ENCODE measurements around the gene USP20.

USP20 gene

DNA sequence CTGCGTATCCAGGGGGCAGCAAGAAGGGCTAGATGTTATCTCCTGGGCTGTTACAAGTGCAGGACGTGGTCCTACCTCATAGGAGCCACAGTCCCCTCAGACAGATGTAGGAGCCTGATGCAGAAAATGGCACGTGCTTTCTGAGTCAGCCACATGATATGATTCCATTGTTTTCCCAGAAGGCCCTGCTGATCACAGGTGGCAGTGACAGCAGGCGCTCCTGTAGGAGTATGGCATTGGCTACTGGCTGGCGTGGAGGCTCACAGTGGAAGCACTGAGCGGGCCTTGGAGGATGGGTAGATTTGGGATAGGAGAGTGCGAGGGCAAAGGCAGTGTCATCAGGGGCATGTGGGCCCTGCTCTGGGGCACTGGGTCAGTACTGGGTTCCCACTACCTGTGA is 21.9 kb downstream of the USP20 start:
- no peak for DNase-seq

DNA sequence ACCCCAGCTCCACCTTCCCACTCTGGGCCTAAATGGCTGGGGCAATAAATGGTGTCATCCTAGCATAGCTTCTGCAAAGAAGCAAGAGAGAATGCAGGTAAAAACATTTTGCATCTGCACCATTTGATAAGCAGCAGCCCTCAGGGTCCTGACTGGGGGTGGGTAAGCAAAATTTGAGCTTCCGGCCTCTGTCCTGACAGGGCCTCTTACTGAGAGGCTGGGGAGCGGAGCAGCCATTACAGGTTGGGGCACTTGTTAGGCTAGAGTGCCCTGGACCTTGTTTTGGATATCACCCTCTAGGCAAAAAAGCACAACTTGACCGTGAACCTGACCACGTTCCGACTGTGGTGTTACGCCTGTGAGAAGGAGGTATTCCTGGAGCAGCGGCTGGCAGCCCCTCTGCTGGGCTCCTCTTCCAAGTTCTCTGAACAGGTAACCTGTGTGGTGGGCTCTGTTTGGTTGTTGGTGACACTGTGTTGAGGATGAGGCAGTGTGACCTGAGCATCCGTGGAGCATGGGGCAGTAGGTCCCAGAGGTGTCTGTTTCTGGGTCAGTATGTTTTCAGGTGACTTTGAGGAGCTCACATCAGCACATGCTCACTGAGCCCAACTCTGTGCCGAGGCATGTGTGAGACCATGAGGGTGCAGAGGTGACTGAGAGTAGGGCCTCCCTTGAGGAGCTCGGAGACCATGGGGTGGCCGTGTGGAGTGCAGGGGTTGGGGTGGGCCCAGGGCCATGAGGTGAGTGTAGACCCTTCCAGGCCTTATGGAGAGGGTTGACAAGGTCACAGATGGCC is 23.1 kb downstream of the USP20 start:
- DNase-seq = no peak

DNA sequence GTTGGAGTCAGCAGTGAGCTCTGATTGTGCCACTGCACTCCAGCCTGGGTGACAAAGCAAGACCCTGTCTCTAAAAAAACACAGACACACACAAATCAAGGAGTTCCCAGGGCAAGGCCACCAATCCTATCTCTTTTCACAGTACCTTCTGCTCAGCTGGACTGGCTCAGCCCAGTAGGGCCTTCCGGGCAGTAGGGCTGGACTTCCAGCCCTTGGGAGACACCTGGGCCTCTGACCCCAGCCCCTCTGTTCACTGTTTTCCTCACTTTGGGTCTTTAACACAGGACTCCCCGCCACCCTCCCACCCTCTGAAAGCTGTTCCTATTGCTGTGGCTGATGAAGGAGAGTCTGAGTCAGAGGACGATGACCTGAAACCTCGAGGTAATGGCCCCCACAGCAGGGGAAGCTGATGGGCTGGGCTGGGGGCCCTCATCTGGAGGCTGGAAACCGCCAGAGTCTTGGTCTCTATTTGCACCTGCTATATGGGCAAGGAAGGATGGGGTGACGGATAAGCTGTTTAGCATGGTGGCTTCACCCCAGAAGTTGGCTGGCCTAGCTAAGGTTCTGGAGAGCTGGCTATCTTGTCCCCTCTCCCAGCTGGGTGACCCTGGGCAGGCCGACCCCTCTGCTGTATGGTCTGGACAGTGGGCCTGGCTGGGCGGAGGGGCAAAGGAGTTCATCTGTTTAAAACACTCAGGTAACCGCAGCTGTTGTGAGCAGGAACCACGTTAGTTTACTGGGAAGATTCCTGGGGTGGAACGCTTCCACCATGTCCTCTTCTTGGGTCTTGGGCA is 25.6 kb downstream of the USP20 start:
- DNase-seq = no peak

DNA sequence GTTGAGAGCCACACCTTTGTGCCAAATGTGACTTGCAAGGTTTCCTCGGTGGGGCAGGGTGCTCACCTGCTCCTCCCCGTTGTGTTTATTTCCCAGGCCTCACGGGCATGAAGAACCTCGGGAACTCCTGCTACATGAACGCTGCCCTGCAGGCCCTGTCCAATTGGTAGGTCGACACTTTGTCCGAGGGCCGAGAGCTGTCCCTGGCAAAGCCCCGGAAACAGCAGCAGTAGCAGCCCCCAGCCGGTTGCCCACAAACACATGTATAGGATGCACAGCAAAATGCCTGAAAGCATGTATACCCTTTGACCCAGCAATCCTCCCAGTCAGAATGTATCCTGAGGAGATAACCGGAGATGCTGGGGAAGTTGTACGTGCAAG is 26.2 kb downstream of the USP20 start:
- no peak for DNase-seq

DNA sequence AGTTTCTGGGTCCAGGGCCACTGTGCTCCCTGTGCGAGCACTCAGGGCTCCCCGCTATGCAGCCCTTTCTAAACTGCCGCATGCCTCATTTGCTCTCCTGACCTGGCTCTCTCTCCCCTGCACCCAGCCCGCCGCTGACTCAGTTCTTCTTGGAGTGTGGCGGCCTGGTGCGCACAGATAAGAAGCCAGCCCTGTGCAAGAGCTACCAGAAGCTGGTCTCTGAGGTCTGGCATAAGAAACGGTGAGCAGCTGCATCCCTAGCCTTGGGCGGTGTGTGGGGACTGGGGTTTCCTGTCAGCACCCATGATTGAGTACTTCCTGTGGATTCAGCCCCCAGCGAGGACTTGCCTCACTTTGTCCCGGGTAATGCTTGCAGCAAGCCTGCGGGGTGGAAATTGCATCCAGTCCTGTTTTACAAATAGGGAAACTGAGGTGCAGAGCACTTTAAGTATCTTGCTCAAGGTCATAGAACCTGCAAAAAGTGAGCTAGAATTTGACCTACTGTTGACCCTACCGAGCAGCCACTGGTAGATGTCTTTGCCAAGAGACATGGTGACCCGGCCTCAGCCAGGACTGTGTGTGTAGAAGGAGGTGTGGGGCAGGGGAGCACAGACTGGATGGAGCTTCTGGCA is 27.9 kb downstream of the USP20 start:
- DNase-seq = peak; percentile 35

DNA sequence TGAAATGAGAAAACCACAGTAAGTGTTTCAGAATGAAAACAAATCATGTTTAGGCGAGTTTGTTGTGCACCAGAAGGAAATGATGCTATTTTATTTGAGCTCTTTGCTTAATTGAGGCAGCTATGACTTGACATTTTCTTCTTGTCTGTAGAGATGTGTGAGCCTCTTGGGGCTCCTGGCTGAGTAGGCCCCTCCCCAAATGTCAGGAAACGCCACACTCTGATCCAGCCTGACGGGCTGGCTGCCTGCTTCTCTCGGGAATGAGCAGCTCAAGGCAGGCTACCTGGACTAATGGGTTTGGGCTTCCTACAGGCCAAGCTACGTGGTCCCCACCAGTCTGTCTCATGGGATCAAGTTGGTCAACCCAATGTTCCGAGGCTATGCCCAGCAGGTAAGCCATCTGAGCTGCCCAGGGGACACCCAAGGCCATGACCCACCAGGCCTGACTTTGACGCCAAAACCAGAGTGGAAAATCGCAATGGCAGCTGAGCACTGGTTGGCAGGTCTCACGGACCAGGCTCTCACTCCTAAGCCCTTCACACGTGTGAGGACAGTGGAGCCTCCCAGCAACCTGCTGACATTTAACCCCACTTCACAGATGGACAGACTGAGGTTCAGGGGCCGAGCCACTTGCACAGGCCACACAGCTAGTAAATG is 29.9 kb downstream of the USP20 start:
- no peak for DNase-seq

DNA sequence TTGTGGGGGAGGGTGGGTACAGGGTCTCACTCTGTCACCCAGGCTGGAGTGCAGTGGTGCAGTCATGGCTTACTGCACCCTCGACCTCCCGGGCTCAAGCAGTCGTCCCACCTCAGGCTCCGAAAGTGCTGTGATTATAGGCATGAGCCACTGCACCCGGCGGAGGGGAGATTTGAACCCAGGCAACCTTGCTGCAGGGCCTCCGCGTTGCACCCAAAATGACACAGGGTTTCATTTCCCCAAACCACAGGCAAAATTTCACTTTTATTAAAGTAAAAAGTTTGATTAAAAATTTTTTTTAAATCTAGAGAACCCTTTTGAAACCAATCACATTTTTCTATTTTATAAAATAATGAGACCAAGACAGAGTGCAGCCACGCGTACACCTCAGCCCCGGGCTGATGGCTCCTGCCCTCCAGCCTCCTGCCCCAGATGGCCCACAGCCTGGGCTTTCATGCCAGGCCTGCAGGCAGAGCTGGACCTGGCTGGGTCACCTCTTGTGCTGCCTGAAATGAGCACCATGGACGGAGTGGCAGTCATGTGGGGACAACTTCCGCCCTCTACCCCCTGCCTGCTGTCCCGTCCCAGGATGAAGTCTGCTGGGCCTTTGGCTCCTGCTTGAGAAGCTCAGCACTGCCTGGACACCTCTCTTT is 30.5 kb downstream of the USP20 start:
- DNase-seq = no peak

DNA sequence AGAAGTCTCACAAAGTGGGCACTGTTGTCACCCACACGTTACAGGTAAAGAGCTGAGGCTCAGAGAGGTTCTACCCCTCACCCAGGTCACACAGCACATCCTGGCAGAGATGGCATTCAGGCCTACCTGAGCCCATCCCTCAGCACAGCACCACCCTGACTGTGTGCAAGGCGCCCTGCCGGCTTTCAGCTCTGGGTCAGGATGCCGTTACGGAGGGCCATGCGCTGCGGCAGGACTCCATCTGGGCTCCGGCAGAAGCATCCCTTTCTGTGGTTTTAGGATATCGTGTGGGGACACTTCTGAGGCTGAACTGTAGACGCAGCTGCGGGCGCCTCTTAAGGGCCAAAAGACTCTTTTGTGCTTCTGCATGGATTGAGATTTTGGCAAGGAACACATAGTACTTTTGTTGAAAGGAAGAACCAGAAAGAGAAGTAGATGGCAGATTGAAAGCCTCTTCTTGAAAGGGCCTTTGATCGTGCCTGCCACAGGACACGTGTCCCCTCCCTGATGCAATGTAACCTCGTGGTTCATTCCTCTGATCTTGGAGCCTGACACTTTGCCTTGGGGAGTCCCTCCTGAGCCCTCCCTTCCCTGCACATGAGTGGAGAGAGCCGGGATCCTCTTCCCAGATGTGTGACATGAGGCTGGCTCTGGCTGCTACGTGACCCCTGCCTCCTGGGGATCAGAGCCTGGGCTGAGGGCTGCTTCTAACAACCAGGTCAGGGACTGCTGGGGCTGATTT is 31.3 kb downstream of the USP20 start:
- no peak for DNase-seq

DNA sequence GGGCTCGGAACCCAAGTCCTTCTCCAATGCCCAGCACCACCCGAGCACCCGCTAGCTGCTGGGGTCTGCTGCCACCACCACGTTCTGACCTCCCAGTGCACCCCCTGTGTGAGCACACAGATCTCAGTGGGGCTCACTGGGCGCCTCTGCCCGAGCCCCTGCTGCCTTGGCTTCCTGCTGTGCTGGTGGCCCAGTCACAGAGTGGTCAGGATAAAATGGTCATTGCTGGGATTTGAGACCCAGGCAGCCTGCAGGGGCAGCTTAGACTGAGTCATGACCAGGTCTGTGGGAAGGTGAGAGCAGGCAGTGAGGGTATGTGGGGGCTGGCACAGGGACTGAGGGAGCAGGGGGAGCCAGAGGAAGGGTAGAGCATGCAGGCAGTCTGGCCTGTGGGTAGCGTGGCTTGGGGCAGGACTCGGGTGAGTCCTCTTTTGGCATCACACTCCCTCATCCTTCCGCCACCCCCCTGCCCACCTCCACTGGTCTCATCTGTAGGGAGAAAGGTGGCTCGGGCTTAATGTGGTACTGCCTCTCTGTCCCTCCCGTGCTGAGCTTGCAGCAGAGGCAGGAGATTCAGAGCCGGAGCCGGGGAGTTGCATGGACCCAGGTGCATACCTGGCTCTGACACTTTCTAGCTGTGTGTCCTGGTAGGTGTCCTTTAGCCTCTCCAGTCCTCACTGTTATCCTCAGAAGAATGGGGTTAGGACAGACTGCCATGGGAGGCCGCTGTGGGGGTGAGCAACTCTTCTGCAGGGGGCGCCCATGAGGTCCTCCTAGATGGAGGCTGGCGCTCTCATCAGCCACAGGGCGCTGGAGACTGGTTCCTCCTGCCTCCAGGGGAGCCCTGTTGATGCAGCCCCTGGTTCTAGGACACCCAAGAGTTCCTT is 32.1 kb downstream of the USP20 start:
- no peak for DNase-seq

DNA sequence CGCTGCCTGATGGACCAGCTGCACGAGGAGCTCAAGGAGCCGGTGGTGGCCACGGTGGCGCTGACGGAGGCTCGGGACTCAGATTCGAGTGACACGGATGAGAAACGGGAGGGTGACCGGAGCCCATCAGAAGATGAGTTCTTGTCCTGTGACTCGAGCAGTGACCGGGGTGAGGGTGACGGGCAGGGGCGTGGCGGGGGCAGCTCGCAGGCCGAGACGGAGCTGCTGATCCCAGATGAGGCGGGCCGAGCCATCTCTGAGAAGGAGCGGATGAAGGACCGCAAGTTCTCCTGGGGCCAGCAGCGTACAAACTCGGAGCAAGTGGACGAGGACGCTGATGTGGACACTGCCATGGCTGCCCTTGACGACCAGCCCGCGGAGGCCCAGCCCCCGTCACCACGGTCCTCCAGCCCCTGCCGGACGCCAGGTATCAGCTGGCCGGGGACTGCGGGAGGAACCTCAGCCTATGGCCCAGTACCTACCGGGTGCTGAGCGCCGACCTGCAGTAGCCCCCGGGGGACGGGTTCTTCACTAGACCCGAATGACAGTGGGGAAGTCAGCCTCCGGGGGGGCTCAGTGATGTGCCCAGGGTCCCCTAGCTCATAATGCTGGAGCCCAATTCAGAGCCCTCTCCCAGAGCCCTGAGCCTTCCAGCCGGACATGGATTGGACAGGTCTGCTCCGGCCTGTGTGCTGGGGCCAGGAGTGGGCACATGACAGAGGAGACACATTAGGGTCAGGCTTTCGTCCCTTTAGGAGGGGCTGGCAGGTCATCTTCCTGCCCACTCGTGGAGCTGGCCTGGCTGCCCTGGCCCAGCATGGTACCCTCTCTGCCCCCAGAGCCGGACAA is 33.0 kb downstream of the USP20 start:
- no peak for DNase-seq

DNA sequence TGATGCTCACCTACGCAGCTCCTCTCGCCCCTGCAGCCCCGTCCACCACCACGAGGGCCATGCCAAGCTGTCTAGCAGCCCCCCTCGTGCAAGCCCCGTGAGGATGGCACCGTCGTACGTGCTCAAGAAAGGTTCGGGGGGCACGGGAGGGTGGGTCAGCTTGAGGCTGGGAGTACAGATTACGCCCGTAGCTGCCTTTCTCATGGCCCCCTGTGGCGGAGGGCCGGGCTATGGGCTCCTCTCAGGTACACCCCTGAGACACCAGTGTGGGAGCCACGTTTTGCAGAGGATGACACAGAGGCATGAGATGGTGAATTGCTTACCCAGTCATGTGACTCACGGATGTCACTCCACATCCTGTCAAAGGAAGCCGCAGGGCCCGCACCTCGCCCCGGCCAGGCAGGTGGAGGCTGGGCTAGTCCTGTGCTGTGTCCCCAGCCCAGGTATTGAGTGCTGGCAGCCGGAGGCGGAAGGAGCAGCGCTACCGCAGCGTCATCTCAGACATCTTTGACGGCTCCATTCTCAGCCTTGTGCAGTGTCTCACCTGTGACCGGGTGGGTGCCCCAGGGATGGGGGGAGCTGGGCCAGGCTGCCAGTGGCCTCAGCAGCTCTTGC is 33.7 kb downstream of the USP20 start:
- no peak for DNase-seq

DNA sequence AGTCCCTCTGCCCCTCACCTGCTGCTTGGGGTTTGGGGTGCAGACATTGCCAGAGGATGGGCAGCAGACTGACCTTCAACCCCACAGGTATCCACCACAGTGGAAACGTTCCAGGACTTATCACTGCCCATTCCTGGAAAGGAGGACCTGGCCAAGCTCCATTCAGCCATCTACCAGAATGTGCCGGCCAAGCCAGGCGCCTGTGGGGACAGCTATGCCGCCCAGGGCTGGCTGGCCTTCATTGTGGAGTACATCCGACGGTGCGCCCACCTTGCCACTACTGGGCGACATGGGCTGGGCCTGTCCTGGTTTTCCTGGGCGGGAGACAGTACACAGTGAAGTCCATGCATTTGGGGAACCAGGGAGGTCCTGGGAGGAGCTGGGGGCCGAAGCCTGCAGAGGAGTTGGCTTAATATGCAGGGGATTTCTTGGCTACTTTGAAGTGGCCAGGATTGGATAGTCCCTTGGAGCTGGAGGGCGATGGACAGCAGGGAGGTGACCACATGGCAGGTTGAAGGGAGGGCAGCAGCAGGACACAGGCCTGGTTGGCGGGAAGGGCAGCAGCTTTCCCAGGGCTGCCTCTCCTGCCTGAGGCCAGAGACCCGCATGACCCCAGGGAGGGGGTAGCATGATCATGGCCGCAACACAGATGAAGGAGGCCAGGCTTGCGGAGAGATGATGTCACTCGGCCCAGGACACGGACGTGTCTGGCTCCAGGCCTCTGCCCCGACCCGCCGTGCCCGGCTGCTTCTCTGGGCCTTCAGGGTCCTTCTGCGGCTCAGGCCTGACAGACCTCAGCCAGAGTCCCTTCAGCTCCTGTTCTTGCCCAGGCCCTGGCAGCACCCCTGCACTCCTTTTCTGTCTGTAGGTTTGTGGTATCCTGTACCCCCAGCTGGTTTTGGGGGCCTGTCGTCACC is 34.6 kb downstream of the USP20 start:
- no peak for DNase-seq

DNA sequence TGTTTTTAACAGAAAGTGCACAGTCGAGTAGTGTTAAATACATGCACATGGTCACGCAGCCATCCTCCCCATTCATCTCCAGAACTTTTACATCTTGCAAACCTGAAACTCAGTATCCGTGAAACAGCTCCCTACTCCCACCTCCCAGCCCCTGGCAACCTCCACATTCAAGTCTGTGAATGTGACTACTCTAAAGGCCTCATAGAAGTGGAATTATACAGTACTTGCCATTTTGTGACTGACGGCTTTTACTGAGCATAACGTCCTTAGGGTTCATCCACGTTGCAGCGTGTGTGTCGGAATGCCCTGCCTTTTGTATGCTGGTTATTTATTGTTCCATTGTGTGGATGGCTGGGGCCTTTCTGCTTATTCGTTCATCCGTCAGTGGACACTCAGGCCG is 35.8 kb downstream of the USP20 start:
- no peak for DNase-seq

DNA sequence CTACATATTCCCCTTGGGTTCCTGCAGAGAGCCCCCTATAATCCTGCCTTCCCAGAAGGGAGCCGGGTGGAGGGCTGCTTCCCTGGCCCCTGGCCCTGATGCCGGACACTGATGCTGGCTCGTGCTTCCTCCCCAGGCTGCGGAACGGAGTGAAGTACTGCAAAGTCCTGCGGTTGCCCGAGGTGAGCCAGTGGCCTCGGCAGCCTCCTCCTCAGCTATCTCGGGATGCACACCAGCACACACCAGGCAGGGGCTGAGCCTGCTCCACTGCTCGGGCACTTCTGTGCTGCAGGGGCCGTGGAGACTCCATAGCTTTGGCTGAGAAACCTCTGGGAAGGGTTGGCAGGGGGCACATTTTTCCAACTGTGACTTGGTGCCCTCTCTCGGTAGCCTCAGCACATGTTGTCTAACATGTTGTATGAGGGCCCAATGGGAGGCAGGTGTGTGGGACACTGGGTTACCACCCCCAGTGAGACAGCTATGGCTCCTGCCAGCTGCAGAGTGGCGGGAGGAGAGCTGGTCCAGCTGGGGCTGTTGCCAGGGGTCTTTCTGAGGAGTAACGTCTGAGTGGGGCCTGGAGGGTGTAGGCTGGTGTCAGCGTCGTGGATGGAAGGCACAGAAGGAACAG is 38.4 kb downstream of the USP20 start:
- DNase-seq = no peak

DNA sequence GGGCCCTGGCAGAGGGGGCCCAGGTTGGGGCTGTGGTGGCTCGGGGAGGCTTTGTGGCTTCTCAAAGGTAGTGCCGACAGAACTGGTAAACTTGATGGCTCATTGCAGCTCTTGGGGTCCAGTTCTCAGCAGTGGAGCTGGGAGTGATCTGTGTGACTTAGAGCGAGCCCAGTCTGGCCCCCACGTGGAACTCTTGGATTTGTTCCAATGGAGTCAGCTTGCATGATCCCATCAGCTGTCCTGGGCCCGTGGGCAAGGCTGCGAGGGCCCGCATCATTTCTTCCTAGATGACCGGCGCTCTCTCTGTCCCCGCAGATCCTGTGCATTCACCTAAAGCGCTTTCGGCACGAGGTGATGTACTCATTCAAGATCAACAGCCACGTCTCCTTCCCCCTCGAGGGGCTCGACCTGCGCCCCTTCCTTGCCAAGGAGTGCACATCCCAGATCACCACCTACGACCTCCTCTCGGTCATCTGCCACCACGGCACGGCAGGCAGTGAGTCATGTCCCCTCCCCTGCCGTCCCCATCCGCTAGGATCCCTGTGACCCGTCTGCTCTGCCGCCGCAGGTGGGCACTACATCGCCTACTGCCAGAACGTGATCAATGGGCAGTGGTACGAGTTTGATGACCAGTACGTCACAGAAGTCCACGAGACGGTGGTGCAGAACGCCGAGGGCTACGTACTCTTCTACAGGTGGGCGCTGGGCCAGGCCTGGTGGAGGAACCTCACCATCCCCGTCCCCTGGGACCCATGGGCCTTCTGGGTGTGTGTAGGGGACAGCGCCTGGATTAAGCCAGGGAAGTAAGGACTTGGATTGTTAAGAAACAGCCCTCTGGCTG is 39.2 kb downstream of the USP20 start:
- no peak for DNase-seq

DNA sequence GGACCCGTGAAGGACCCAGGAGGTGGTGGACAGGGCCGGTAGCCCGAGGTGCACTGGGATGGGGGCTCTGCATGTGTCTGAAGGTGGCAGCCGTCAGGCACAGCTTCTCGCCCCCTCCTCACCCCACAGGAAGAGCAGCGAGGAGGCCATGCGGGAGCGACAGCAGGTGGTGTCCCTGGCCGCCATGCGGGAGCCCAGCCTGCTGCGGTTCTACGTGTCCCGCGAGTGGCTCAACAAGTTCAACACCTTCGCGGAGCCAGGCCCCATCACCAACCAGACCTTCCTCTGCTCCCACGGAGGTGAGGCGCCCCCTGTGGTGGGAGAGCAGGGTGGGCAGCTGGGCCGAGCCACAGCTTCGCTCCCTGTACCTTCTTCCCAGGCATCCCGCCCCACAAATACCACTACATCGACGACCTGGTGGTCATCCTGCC is 39.9 kb downstream of the USP20 start:
- no peak for DNase-seq

Measured in NCI-H1417 treated with DMSO at 0.1 percent for 48 hours (cell line).